Testis (tissue), 3 donors: ENCODE results near the gene EPN3. TPM values are rescaled to one million over a fixed set of nuclear protein-coding genes. Genes with fewer than 3 reads are reported as not detected.

Experiments used
- DNase-seq: peaks from one replicate; pipeline ENCODE4 v3.0.0-alpha.2; 2019
- H3K27ac ChIP-seq, 2 donors: fragments of 200-600 bp; sonication (generic); one replicate each; pipeline ENCODE4 v1.5.1; 2019
- H3K27me3 ChIP-seq: fragments of 200-600 bp; sonication (generic); one replicate; pipeline ENCODE4 v1.5.1; 2019
- H3K36me3 ChIP-seq: fragments of 200-600 bp; sonication (generic); one replicate; pipeline ENCODE4 v1.5.1; 2017; ENCODE audit warnings: low read depth; ENCODE audit errors: missing control alignments
- H3K4me1 ChIP-seq: fragments of 200-600 bp; sonication (generic); one replicate; pipeline ENCODE4 v1.5.1; 2019
- H3K4me3 ChIP-seq, 2 donors: fragments of 200-600 bp; sonication (generic); one replicate each; pipeline ENCODE4 v1.5.1; 2017 to 2019
- H3K9me3 ChIP-seq: fragments of 200-600 bp; sonication (generic); one replicate; pipeline ENCODE4 v1.5.1; 2017
- CTCF ChIP-seq, 3 experiments: fragments of 450-650 bp in 2 of 3; fragments of 200-600 bp in 1 of 3; sonication (generic) in 1 of 3; IDR thresholded peaks; one replicate each; pipeline ENCODE4 v1.5.1; 2016 to 2019; ENCODE audit warnings: antibody characterized with exemption in 3 of 3, mild to moderate bottlenecking in 2 of 3, moderate library complexity in 1 of 3
- POLR2A ChIP-seq: fragments of 450-650 bp; IDR thresholded peaks from one replicate; pipeline ENCODE4 v1.6.1; 2017; ENCODE audit warnings: antibody characterized with exemption, mild to moderate bottlenecking, moderate library complexity
- WGBS, 2 donors: methylation state at CpG; one replicate each; pipeline ENCODE4 v1.1.5; 2018; 5-methylcytosine and 5-hydroxymethylcytosine counted together
- intact Hi-C: fragments of 100-400 bp; cut with DNase I; formaldehyde crosslinking; loops from one replicate; pipeline ENCODE4 v1.15.1; 2023; ENCODE audit warnings: low total_unique reads
- polyA plus RNA-seq: library from polyadenylated mRNA; stranded (reverse); fragments of 350-450 nt; fragmentation: Illumina TruSeq; extraction: RNeasy Lipid Tissue Mini Kit (QIAGEN cat#74804); gene quantifications from one replicate; pipeline ENCODE4 v1.2.3, GENCODE V29; 2014; ENCODE audit warnings: low read depth, low replicate concordance; ENCODE audit not compliant: insufficient read depth
- total RNA-seq, 2 donors: library from RNA; depleted of rRNA; stranded (reverse); fragments of >200 nt; gene quantifications; one replicate each; pipeline ENCODE4 v1.2.3, GENCODE V29; 2016

The EPN3 gene
- total and polyA plus RNA-seq, 3 donors from 2014 or later = 4.9 to 6.3 (median 6.3) TPM

- Histone ChIP-seq H3K4me3 (no peak overlapping the region), H3K36me3 (no peaks in the 10 kb centered on the region), H3K4me1 (peaks cover 1% of the 10 kb centered on the region), H3K27me3 (no peaks in the 10 kb centered on the region), H3K27ac (no peak overlapping the region), H3K9me3 (no peaks in the 10 kb centered on the region)
- no peak for DNase-seq
- TF ChIP-seq CTCF (IDR thresholded peaks at IDR 0.05) = no peak
- TF ChIP-seq POLR2A = no peak
- intact Hi-C loops = no loop called here
- WGBS, 2 donors = 92 to 95% methylated on average over 14 to 18 of the region's 18 CpGs
Measured at GRCh38 chr17:50524838-50525237, 7.7 kb upstream of the EPN3 start.

GRCh38 chr17:50527155-50527762 is 5.3 kb upstream of the EPN3 start:
- no peaks in the 10 kb centered on the region for H3K36me3 ChIP-seq
- 50 to 63% methylated on average over 4 to 5 of the region's 5 CpGs for WGBS, 2 donors
- no peaks in the 10 kb centered on the region for H3K9me3 ChIP-seq
- TF ChIP-seq POLR2A = no peak
- TF ChIP-seq CTCF (IDR thresholded peaks at IDR 0.05) = no peak
- peaks cover 8% of the 10 kb centered on the region for H3K4me1 ChIP-seq
- H3K27me3 ChIP-seq = no peaks in the 10 kb centered on the region
- no peak overlapping the region for H3K4me3 ChIP-seq
- DNase-seq = no peak
- H3K27ac ChIP-seq = no peak overlapping the region
- intact Hi-C loops = no loop called here

DNA sequence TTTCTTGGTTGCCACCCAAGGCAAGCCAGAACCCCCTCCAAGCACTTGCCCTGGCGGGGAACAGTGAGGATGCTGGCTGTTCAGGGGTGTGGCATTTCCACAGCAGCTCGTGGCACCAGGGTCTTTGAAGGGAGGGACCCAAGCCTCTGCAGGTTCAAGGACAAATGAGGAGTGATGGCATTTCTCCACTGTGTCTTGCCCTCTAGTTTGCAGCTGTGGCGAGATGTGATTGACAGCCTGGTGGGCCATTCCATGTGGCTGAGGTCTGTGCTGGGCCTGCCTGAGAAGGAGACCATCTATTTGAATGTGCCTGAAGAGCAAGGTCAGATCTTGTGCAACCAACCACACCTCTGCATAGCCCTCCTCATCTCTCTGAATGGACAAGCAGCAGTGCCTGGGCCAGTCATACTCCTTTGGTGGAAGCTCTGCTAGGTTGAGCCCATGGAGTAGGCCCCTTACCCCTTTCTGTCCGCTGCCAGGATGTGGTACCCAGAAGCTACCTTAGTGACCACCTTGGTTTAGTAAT is 4.5 kb upstream of the EPN3 start:
- no peak for DNase-seq
- Histone ChIP-seq H3K4me3 (no peak overlapping the region), H3K36me3 (no peaks in the 10 kb centered on the region), H3K27me3 (no peaks in the 10 kb centered on the region), H3K4me1 (peaks cover 16% of the 10 kb centered on the region), H3K9me3 (no peaks in the 10 kb centered on the region), H3K27ac (no peak overlapping the region)
- no peak for TF ChIP-seq POLR2A
- TF ChIP-seq CTCF (IDR thresholded peaks at IDR 0.05) = no peak
- 33 to 71% methylated on average over 3 to 4 of the region's 4 CpGs for WGBS, 2 donors
- intact Hi-C loops = no loop called here

DNA sequence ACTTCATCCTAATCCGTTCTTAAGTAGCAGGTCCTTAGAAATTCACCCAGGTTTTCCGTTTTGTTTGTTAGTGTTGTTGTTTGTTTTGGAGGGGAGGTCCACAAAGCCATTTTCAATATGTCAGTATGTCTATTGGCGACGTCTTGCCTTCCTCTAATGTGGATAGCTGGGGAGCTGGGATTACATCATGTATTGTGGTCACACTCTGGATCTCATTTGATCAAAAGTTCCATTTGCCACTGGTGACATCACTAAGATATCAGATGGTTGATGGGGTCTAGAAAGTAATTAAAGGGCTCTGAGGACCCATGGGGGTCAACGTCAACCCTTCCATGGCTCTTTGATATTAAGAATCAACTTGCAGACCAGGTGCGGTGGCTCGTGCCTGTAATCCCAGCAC is 2.7 kb upstream of the EPN3 start:
- no peaks in the 10 kb centered on the region for H3K36me3 ChIP-seq
- WGBS, 2 donors = 90 to 93% methylated on average over 7 of the region's 7 CpGs
- TF ChIP-seq CTCF (IDR thresholded peaks at IDR 0.05) (no peak), POLR2A (no peak)
- intact Hi-C loops = no loop called here
- no peak overlapping the region for H3K27ac ChIP-seq
- peaks cover 33% of the 10 kb centered on the region for H3K4me1 ChIP-seq
- no peaks in the 10 kb centered on the region for H3K9me3 ChIP-seq
- H3K27me3 ChIP-seq = no peaks in the 10 kb centered on the region
- no peak for DNase-seq
- no peak overlapping the region for H3K4me3 ChIP-seq
